Esophagus squamous epithelium (tissue), 4 donors: Measurements from ENCODE around the gene AK8.

Experiments
- CTCF ChIP-seq, 6 experiments: fragments of 450-650 bp in 4 of 6; fragments of 200-600 bp in 2 of 6; sonication (generic) in 2 of 6; IDR thresholded peaks; one replicate each; pipeline ENCODE4 v1.5.1; 2016 to 2019; ENCODE audit warnings: antibody characterized with exemption in 6 of 6, mild to moderate bottlenecking in 4 of 6, moderate library complexity in 4 of 6
- POLR2A ChIP-seq, 4 donors: fragments of 450-650 bp; IDR thresholded peaks; one replicate each; pipeline ENCODE4 v1.6.1; 2017; ENCODE audit warnings: antibody characterized with exemption in 4 of 4, mild to moderate bottlenecking in 4 of 4, moderate library complexity in 3 of 4

DNA sequence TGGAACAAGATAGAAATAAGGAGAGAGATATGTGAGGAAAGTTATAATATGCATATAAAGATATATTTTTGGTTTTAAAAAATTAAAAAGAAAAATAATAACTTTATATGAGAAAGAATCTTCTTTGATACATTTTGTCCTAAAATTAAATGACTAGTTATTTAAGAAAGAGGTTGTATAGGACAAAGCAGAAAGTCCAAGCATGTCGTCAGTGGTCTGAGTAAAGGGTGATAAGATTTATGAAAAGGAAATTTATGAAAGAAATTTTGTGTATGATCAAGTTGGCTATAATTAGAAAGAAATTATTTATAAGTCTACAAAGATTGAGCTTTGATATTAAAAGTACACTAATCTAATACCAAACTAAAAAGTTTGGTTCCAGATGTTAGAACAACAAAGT, 175.8 kb downstream of the AK8 start:
- no peak for TF ChIP-seq CTCF (IDR thresholded peaks at IDR 0.05)
- TF ChIP-seq POLR2A (IDR thresholded peaks at IDR 0.05) = no peak
